ENCODE results near the gene IFT80. TPM values are rescaled to one million over a fixed set of nuclear protein-coding genes. Genes with fewer than 3 reads are reported as not detected.

IFT80 gene
- total RNA-seq (ENCODE audit: unreplicated experiment), result 32.7 TPM
- long read RNA-seq, partial matches to known transcripts, result 0 of 2 reads
- long read RNA-seq, other reads (novel, unspliced or antisense), result 2 of 2 reads

DNA sequence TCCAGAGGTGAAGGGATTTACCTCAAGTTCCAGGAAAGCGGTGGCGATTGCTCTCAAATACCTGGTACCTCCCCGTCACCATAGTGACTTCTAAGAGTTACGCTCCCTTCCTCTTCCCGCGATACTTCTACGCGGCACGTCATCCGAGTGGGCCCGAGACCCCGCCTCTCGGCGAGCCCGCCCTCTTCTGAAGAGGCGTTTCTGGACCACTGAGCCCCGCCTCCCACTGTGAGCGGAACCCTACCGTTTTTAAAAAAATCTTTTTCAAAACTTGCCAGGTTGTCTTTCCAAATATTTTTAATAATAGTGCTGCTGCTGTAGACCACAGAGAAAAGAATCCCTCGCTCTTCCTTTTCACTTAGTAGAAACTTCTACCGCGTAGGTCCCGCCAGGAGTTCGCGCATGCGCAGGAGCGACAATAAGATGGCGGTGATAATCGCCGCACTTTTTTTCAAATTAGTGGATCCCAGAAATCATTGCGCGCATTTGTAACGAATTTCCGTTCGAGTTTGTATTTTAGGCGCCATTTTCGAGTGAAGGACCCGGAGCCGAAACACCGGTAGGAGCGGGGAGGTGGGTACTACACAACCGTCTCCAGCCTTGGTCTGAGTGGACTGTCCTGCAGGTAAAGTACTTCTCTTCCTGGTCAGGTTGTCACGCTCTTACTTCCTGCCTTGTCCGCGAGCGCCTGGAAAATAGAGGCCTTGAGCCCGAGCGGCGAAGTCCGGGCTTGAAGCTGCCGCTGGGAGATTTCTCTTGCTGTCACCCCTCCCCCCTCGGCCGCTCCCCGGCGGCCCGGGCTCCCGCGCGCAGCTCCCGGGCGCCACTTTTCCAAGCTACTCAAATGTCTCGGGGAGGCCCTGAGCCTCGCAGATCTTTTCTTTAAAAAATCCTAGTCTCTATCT, at the start of gene IFT80, which contains the start of gene SMC4:
Gene IFT80 (minus strand): TSS at position 101 of the 905 bp plus-strand sequence. CDS start 14,625 bp downstream, outside the sequence.
Gene SMC4 (plus strand): TSS at position 526 of the 905 bp plus-strand sequence. CDS start 1,177 bp downstream, outside the sequence.
- Mint-ChIP-seq H3K27me3 (ENCODE audit: unreplicated experiment) (peaks cover 5% of the 10 kb centered on the region), H3K36me3 (ENCODE audit: unreplicated experiment) (no peaks in the 10 kb centered on the region), H3K4me1 (ENCODE audit: low read depth, unreplicated experiment) (peaks cover 16% of the 10 kb centered on the region), H3K9me3 (ENCODE audit: unreplicated experiment) (peaks cover 14% of the 10 kb centered on the region), H3K27ac (ENCODE audit: unreplicated experiment) (peak within 1 kb of the TSS; percentile 86), H3K4me3 (ENCODE audit: unreplicated experiment) (peak within 1 kb of the TSS; percentile 98)
- no peak for TF ChIP-seq CTCF (IDR thresholded peaks at IDR 0.05; ENCODE audit: partially characterized antibody, unreplicated experiment)
- DNase-seq, result peak; percentile 95

DNA sequence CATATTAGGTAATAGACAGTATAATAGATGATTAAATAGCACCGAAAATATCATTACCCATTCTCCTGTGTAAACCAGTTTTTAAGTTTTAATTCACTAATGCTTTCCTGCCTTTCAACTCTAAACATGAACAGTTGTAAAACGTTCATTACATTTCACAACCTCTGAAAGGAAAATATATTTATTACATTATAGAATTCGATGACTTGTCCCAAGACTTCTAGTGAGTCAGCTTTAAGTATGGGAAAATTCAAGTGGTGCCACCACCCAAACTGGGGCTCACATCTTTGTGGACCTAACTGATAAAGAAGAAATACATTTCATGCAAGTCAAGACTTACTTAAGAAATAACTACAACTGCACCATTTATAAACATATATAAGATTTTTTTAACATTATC, 48.5 kb upstream of the IFT80 start:
- DNase-seq, result no peak
- Mint-ChIP-seq H3K27ac (ENCODE audit: unreplicated experiment) (no peak overlapping the region), H3K4me3 (ENCODE audit: unreplicated experiment) (no peak overlapping the region), H3K27me3 (ENCODE audit: unreplicated experiment) (peaks cover 4% of the 10 kb centered on the region), H3K36me3 (ENCODE audit: unreplicated experiment) (peaks cover 4% of the 10 kb centered on the region), H3K9me3 (ENCODE audit: unreplicated experiment) (peaks cover 6% of the 10 kb centered on the region), H3K4me1 (ENCODE audit: low read depth, unreplicated experiment) (peaks cover 3% of the 10 kb centered on the region)
- no peak for TF ChIP-seq CTCF (IDR thresholded peaks at IDR 0.05; ENCODE audit: partially characterized antibody, unreplicated experiment)

DNA sequence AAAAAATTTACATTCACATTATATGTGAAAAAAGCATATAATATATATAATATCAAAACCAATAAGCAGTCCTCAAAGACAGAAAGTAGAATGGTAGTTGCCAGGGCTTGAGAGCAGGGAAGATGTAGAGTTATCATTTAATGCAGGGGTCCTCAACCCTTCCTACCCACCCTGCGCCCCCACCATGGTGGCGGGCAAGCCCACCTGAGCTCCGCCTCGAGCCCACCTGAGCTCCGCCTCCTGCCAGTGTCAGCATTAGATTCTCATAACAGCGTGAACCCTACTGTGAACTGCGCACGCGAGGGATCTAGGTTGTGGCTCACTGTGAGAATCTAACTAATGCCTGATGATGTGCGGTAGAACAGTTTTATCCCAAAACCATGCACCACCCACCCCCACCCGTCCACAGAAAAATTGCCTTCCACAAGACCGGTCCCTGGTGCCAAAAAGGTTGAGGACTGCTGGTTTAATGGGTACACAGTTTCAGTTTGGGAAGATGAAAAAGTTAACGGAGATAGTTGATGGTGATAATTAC, 47.6 kb upstream of the IFT80 start:
- Mint-ChIP-seq H3K36me3 (ENCODE audit: unreplicated experiment) (peaks cover 4% of the 10 kb centered on the region), H3K27me3 (ENCODE audit: unreplicated experiment) (peaks cover 4% of the 10 kb centered on the region), H3K4me1 (ENCODE audit: low read depth, unreplicated experiment) (peaks cover 3% of the 10 kb centered on the region), H3K27ac (ENCODE audit: unreplicated experiment) (no peak overlapping the region), H3K4me3 (ENCODE audit: unreplicated experiment) (no peak overlapping the region), H3K9me3 (ENCODE audit: unreplicated experiment) (peaks cover 6% of the 10 kb centered on the region)
- no peak for TF ChIP-seq CTCF (IDR thresholded peaks at IDR 0.05; ENCODE audit: partially characterized antibody, unreplicated experiment)
- DNase-seq, result no peak

- Mint-ChIP-seq H3K36me3 (ENCODE audit: unreplicated experiment) (peaks cover 4% of the 10 kb centered on the region), H3K27me3 (ENCODE audit: unreplicated experiment) (peaks cover 4% of the 10 kb centered on the region), H3K4me3 (ENCODE audit: unreplicated experiment) (no peak overlapping the region), H3K27ac (ENCODE audit: unreplicated experiment) (no peak overlapping the region), H3K4me1 (ENCODE audit: low read depth, unreplicated experiment) (peaks cover 3% of the 10 kb centered on the region), H3K9me3 (ENCODE audit: unreplicated experiment) (peaks cover 6% of the 10 kb centered on the region)
- no peak for DNase-seq
- TF ChIP-seq CTCF (IDR thresholded peaks at IDR 0.05; ENCODE audit: partially characterized antibody, unreplicated experiment), result no peak
These were observed 46.8 kb upstream of the IFT80 start for GRCh38 chr3:160445854-160446253.

Data from glutamatergic neuron (in vitro differentiated cells).